NOMO-1 (cell line): ENCODE data around the gene NFIX.

ENCODE experiments used
- DNase-seq, 2 experiments: peaks; one replicate each; lab custom pipeline; 2025; ENCODE audit not compliant: unreplicated experiment in 2 of 2; lab: John Stamatoyannopoulos, UW

NFIX gene

DNA sequence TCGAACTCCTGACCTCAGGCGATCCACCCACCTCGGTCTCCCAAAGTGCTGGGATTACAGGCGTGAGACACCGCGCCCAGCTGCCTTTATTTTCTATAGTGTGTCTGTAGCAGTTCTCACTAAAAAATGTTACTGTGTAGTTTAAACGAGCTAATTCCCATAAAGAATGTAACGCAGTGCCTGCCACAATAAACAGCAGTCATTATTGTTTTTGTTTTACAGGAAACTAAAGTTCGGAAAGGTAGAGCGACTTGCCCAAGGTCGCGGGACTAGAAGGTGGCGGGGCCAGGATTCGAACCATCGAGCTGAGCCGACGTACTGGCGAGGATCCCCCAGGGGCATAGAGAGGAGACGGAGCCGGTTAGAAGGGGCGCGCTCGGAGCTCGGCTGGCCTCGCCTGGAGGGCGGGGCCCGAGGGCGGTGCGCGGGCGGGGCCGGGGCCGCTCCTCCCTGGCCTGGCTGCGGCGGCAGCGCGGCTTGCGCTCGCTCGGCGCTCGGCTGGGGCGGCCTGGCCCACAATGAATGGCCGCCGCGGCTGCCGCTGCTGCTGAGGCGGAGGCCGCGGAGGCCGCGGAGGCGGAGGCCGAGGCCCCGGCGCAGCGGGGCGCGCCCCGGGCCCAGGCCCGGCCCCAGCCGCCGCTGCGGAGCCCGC is 122.6 kb downstream of the NFIX start, which contains the start of gene NACC1:
NACC1 (plus strand) TSS at position 493 of the 652 bp plus-strand sequence. CDS start 16,944 bp downstream, outside the sequence.
- DNase-seq: peak; percentile 89 to 90

DNA sequence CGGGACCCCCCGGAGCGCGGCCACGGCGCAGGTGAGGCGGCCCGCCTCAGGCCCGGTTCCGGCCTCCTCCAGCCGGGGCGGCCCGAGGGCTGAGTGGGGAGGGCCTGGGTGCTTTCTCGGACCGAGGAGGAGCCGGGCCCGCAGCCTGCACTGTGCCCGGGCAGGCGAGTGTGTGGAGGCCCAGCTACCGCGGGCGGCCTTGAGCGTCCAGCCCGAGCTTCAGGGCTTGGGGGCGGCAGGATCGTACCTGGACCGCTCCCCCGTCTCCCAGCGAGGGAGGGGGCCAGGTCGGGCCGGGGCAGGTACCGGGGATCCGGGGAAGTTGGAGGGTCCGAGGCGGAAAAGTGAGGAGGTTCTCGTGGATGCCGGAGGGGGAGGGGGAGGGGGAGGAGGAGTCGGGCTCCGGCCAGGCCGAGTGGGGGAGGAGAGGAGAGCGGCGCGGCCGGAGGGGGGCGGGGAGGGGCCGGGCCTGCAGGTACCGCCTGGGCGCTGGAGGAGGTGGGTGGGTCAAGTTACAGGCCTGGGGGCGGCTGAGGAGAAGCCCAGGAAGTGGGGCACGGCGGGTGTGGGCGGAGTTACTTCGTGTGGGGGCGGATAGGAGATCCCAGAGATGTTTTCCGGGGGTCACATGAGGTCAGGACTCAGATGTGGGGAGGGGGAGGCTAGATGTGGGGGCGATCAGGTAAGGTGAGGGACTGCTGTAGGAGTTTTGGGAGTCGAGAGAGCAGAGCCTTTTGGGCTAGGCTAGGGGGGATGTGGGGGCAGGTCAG is 123.3 kb downstream of the NFIX start:
- no peak for DNase-seq

DNA sequence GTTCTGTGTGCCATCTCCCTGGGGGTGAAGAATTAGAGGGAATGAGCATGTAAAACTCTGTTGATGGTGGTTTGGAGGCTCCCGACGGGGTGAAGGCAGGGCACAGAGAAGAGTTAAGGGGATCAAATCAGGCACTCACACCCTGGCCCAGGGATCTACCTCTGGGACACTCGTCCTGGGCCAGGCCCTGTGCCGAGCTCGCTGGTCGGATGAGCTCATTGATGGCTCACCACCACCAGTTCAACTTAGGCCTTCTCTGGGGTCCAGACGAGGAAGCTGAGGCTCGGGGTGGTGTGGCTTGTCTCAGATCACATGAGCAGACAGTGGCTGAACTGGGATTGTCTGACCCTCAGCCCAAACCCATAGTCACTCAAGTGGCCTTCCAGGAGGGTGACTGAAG is 124.4 kb downstream of the NFIX start:
- no peak for DNase-seq

DNA sequence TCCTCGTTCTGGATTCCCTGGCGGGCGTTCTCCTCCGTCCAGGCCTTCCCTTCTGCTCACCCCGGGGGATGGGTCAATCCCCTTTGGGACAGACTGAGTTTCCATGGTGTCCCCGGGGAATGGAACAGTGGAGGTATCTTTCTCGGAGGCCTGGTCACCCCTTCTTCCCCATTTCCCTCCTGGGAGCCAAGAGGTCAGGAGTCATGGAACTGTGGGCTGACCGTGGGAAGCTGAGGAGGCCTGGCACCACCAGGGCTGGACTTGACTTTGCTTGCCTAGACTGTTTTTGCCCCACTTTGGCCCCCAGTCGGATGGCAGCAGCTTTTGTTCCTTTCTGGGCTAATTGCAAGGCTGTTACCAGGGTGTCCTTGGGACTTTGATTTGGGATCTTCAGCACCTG is 124.8 kb downstream of the NFIX start:
- DNase-seq: no peak

DNA sequence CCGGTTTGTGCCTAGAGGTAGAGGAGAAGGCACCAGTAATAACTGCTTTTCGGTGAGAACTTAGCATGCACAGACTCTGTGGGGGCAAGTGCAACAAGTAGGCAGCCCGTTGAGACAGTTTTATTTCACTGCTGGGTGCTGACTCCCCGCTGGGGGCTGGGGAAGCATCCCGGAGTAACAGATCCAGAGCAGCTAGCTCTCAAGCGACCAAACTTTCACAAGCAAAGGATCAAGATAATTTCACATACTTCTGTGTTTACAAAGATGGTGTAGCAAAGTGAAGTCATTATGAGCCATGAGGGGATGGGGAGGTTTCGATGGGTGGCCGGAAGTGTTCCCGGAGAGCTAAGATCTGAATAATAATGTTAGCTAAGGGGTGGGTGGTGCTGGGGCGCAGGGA is 125.5 kb downstream of the NFIX start:
- no peak for DNase-seq

DNA sequence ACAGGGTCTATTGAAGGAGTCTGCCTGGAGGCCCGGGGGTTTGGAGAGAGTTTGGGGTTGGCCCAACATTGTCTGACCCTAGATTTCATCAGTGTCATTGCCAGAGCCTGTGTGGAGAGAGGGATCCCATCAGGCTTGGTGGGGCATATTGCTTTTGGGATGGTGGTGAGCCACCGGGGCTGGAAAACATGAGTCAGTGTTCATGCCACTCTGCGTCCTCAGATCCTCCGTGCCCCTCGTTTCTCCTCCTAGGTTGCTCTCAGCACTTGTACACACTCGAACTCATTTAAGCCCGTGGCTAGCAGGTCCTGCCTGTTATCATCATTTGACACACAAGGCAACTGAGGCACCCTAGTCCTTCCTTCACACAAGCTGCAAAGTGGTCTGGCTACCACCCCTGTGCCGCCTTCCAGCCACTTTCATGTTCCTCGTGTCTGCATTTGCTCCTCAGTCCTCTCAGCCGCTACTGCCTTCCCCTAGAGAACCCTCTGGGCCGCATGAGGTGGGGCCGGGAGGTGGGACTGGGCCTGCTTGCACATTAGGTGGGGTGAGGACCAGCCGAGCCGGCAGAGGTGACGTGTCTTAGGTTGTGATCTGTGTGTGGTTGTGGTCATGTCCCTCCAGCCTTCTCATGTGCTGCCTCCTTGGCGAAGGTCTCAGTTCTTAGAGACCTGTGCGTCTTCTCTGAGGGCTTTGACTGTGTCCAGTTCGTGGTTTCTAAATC is 126.4 kb downstream of the NFIX start:
- DNase-seq: no peak

DNA sequence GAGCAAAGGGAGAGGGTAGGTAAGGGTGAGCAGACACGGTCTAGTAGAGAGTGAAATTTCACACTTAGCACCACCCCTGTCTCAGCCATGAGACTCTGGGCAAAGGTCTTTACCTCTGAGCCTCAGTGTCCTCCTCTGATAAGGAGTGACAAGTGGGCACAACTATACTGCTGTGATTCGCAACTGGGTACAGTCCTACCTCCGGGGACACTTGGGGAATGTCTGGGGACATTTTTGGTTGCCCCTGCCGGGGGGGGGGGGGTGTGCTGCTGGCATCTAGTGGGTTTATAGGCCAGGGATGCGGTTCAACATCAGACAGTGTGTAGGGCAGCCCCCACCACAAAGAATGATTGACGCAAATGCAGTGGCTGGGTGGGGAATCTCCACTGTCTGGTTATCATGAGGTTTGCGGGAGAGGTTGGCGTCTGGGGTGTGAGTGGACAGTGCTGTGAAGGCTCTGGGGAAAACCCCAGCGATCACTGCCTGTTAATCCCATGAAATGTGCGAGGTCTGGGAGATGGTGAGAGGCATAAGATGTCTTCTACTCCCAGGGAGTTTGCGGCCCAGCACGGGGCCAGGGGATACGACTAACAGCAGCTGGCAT is 127.1 kb downstream of the NFIX start:
- no peak for DNase-seq

DNA sequence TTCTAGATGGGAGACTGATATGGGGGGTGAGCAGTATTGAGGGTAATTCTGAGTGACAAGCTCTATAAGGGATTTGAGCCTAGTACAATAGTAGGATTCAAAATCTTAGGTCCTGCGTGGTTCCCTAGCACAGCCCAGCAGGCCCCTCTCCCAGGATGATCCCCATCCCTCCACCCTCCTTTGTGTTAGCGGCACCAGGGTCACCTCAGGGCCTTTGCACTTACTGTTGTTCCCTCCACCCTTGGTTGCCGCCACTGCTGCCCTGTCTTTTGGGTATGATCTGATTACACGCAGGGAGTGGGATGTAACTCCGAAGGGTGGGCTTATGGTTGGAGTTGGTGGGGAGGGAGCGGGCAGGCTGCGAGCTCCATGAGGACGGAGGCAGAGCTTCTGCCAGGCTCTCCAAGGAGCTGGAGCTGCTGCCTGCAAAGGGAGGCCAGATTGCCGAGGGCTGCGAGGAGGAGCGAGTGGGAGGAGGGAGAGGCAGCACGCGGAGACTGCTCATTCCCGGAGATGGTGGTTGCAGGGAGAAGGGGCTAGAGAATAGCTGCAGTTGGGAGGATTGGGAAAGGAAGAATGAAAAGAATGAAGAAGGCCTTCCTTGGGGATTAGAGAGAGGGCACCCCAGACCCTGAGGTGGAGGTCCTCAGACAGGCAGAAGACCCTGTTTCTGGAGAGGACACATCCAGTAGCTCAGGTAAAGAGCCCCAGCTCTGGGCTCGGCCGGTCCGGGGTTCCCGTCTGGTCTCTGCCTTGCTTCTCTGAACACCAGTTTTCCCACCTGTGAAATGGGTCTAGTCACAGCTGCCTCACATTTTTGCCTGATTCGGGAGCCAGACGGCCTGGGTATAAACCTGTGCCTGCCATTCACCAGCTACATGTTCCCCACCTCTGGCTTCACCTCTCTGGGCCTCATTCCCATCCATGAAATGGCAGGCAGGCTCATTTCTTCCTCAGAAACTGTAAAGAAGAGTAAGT is 128.0 kb downstream of the NFIX start:
- DNase-seq: no peak

DNA sequence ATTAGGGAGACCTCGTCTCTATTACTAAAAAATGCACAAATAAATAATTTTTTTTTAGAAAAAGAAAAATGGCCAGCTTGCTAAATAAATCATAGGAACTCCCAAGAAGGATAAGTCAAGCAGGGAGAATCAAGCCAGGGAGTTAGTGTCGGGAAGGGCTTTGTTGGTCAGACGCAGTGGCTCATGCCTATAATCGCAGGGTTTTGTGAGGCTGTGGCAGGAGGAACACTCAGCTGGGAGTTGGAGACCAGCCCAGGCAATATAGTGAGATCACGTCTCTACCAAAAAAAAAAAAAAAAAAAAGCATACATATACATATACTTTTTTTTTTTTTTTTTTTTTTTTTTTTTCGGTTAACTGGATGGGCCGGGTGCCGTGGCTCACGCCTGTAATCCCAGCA is 131.8 kb downstream of the NFIX start:
- DNase-seq: no peak

DNA sequence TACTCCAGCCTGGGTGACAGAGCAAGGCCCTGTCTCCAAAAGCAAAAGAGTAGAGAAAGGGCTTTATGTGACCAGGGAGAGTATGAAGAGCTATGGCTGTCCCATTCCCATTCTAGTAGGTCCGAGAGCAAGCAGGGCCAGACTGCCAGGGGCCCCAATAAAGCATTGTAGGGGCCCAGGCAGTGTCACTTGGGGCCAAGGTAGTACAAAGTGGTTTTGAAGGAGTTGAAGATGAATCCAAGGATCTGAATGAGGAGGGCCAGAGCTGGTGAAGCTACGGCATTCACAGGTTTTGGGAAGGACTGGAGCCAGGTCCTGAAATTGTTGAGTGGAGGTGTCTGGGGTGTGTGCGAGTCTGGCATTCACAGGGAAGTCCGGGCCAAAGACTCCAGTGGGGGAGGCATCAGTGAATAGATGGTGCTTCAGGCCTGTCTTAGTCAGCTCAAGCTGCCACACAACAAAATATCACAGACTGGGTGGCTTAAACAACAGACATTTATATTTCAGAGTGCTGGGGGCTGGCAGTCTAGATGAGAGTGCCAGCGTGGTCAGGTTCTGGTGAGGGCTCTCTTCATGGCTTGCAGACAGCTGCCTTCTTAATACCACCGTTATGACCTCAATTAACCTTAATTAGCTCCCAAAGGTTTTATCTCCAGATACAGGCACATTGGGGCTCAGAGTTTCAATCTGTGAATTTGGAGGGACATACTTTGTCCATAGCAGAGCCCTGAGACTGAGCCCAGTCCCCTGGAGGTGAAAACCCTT is 132.7 kb downstream of the NFIX start:
- no peak for DNase-seq

DNA sequence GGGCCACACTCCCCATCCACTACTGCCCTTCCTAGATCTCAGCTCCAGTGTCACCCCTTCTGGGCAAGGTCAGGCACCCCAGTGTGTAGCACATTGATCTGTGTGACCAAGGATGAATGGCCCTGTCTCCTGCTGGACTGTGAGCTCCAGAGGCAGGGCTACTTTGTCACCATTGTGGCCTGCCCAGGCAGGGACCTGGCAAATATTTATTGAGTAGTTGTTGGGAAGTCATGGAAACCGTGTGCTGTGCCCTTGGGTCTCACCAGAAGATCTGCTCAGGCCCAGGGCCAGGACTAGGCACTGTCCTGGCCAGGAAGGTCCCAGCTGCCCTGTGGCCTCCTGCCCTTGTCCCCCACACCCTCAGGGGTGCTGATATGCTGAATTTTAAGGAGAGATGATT is 133.3 kb downstream of the NFIX start:
- DNase-seq: no peak

DNA sequence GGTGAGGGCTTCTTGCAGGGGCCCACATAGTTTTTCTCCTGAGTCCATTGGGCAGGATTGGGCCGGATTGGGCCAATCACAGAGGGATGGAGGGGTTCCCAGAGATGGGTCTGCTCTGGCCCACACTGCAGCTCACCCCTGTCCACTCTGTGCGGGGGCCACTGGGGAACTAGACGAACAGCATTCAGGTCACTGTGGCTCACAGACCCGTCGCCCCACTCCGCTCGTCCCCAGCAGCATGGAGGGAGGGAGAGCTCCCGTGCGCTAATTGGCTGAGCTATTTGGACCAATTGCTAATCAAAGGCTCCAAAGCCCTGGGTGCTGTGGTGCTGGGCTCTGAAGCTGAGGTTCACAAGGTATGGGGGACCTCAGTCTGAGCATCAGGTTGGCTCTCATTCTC is 134.1 kb downstream of the NFIX start:
- DNase-seq: no peak

DNA sequence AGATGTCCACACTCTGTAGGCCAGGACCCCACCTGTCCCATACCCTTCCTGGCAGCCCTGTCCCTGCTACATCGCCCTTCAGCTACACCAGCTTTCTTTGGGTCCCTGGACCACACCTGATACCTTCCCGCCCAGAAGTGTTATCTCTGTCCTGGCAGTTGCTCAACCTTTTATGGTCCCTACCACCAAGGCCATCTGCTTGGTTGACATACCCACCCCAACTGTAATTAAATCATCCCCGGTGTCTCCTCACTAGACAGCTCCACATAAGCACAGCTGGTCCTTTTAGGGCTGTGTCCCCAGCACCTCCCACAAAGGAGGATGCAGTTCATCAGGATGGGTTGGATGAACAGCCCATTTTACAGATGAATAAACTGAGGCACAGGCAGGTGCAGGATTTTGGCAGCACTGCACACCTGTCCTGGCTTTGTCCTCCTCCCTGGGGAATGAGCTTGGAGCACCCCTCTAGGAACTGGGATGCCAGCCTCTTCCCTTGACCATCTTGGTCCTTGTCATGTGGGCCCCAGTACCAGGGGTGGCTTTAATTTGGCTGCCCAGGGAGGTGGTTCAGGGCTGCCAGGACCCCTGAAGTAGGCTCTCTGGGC is 135.7 kb downstream of the NFIX start:
- no peak for DNase-seq

DNA sequence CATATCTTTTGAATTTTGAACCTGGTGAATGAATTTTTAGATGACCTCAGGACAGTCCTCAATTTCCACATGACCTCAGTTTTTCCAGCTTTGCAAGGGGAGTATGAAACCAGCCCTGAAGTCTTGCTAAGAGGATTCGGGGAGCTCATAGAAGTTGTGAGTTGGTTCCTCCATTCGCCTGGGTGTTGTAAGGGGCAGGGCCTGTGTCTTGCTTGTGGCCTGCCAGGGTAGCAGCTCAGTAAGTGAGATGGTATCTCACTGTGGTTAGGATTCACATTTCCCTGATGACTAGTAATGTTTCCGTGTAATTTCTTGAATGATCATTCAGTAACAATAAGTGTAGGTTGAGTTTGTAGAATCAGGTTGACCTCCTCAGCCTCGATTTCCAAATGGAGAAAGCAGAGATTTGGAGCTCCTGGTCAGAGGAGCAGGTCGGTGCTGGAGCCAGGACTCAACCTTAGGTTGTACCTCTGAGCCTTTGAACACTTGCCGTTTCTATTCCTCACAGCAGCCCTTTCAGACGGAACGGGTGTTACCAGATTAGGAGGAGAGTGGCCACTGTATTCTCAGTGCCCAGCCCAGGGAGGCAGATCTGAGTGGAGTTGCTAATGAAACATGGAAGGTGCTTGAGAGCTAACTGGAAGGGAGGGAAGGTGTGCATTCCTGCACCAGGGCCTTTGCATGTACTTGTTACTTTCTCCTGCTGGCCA is 137.4 kb downstream of the NFIX start:
- no peak for DNase-seq

DNA sequence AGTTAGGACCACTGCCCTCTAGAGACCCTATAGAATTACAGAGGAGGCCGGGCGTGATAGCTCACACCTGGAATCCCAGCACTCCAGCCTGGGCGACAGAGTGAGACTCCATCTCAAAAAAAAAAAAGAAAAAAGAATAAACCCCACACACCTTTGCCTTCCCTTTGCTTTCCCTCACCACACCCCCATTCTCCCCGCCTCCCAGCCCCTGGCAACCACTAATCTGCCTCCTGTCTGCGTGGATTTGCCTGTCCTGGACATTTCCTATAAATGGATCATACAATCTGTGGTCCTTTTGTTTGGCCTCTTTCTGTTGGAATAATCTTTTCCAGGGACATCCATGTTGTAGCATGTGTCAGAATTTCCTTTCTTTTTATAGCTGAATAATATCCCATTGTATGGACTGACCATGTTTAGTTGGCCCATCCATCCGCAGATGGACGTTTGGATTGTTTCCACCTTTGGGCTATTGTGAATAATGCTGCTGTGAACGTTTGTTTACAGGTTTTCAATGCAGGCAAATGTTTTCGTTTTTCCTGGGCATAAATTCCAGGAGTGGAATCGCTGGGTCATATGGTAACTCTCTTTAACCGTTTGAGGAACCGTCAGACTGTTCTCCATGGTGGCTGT is 138.1 kb downstream of the NFIX start:
- no peak for DNase-seq

DNA sequence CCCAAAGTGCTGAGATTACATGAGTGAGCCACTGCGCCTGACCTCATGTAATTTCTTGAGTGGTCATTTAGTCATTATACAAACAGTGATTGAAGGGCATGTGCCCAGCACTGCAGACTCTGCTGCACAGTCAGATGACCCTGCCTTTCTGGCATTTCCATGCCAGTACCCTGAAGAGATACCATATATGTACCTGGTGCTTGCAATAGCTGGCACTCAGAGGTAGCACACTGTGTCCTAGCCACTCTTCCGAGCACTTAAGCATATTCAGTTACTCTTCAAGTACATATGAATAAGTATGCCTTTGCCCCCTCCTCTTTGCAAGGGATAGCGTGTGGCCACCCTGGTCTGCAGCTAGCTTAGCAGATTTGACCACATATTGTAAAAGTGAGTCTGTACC is 139.4 kb downstream of the NFIX start:
- DNase-seq: no peak

DNA sequence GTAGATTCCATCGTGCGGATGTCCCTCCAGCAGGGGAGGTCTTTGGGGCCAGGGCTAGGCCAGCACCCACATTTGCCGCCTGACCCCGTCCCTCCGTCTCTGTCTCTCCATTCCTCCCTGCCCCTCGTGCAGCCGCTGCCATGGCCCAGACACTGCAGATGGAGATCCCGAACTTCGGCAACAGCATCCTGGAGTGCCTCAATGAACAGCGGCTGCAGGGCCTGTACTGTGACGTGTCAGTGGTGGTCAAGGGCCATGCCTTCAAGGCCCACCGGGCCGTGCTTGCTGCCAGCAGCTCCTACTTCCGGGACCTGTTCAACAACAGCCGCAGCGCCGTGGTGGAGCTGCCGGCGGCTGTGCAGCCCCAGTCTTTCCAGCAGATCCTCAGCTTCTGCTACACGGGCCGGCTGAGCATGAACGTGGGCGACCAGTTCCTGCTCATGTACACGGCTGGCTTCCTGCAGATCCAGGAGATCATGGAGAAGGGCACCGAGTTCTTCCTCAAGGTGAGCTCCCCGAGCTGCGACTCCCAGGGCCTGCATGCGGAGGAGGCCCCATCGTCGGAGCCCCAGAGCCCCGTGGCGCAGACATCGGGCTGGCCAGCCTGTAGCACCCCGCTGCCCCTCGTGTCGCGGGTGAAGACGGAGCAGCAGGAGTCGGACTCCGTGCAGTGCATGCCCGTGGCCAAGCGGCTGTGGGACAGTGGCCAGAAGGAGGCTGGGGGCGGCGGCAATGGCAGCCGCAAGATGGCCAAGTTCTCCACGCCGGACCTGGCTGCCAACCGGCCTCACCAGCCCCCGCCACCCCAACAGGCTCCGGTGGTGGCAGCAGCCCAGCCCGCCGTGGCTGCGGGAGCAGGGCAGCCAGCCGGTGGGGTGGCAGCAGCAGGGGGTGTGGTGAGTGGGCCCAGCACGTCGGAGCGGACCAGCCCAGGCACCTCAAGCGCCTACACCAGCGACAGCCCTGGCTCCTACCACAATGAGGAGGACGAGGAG is 140.1 kb downstream of the NFIX start:
- DNase-seq: no peak
